Immature natural killer cell (primary cell): ENCODE data around the gene PTPN3. TPM values are rescaled to one million over a fixed set of nuclear protein-coding genes. Genes with fewer than 3 reads are reported as not detected.

Experiments
- DNase-seq, 3 donors: peaks; one replicate each; pipeline ENCODE4 v3.0.0; 2022; ENCODE audit warnings: mixed read lengths in 1 of 3
- H3K27ac Mint-ChIP-seq, 6 donors: one replicate each; pipeline ENCODE4 v1.8.0; 2020; ENCODE audit warnings: mixed read lengths in 6 of 6, mild to moderate bottlenecking in 5 of 6, inconsistent platforms in 4 of 6, moderate library complexity in 3 of 6
- H3K27me3 Mint-ChIP-seq, 3 donors: one replicate each; pipeline ENCODE4 v1.8.0; 2020 to 2021; ENCODE audit warnings: low read depth in 3 of 3, mild to moderate bottlenecking in 3 of 3, mixed read lengths in 3 of 3, moderate library complexity in 3 of 3, inconsistent platforms in 1 of 3
- H3K36me3 Mint-ChIP-seq, 3 donors: one replicate each; pipeline ENCODE4 v1.8.0; 2020; ENCODE audit warnings: mixed read lengths in 3 of 3, inconsistent platforms in 2 of 3, mild to moderate bottlenecking in 2 of 3
- H3K4me1 Mint-ChIP-seq, 2 donors: one replicate each; pipeline ENCODE4 v1.8.0; 2020; ENCODE audit warnings: inconsistent platforms in 2 of 2, mild to moderate bottlenecking in 2 of 2, mixed read lengths in 2 of 2, moderate library complexity in 1 of 2
- H3K4me3 Mint-ChIP-seq, 5 donors: one replicate each; pipeline ENCODE4 v1.8.0; 2020; ENCODE audit warnings: mild to moderate bottlenecking in 5 of 5, mixed read lengths in 5 of 5, inconsistent platforms in 3 of 5, moderate library complexity in 3 of 5
- H3K9me3 Mint-ChIP-seq, 6 donors: one replicate each; pipeline ENCODE4 v1.8.0; 2020; ENCODE audit warnings: mild to moderate bottlenecking in 6 of 6, mixed read lengths in 6 of 6, inconsistent platforms in 4 of 6, moderate library complexity in 3 of 6
- polyA plus RNA-seq, 3 donors: library from polyadenylated mRNA; unstranded; fragments of 300-500 nt; fragmentation: Illumina TruSeq; gene quantifications; one replicate each; pipeline ENCODE4 v1.2.3, GENCODE V29; 2021

The PTPN3 gene
- polyA plus RNA-seq, 3 donors from 2014 or later: not detected

GRCh38 chr9:109478051-109478563, 20.0 kb downstream of the PTPN3 start:
- Mint-ChIP-seq H3K36me3 (no peaks in the 10 kb centered on the region), H3K4me1 (no peaks in the 10 kb centered on the region), H3K9me3 (no peaks in the 10 kb centered on the region), H3K27me3 (peaks cover 3 to 5% (median 5%) of the 10 kb centered on the region in 3 donors), H3K27ac (no peak overlapping the region), H3K4me3 (no peak overlapping the region)
- no peak for DNase-seq

GRCh38 chr9:109477258-109478050, 20.7 kb downstream of the PTPN3 start:
- no peaks in the 10 kb centered on the region for H3K9me3 Mint-ChIP-seq
- no peaks in the 10 kb centered on the region for H3K36me3 Mint-ChIP-seq
- no peak for DNase-seq
- no peak overlapping the region for H3K4me3 Mint-ChIP-seq
- peaks cover 3 to 5% (median 5%) of the 10 kb centered on the region in 3 donors for H3K27me3 Mint-ChIP-seq
- H3K27ac Mint-ChIP-seq: no peak overlapping the region
- H3K4me1 Mint-ChIP-seq: no peaks in the 10 kb centered on the region

- Mint-ChIP-seq H3K4me3 (no peak overlapping the region), H3K27me3 (peaks cover 3 to 5% (median 5%) of the 10 kb centered on the region in 3 donors), H3K36me3 (no peaks in the 10 kb centered on the region), H3K4me1 (no peaks in the 10 kb centered on the region), H3K27ac (no peak overlapping the region), H3K9me3 (no peaks in the 10 kb centered on the region)
- DNase-seq: no peak
These were observed 21.4 kb downstream of the PTPN3 start for GRCh38 chr9:109476642-109477257.

GRCh38 chr9:109475526-109475925, 22.6 kb downstream of the PTPN3 start:
- no peak overlapping the region for H3K4me3 Mint-ChIP-seq
- no peak for DNase-seq
- no peaks in the 10 kb centered on the region for H3K9me3 Mint-ChIP-seq
- H3K27me3 Mint-ChIP-seq: peaks cover 3 to 5% (median 3%) of the 10 kb centered on the region in 3 donors
- H3K36me3 Mint-ChIP-seq: no peaks in the 10 kb centered on the region
- H3K27ac Mint-ChIP-seq: no peak overlapping the region
- no peaks in the 10 kb centered on the region for H3K4me1 Mint-ChIP-seq

GRCh38 chr9:109474944-109475343, 23.2 kb downstream of the PTPN3 start:
- Mint-ChIP-seq H3K36me3 (no peaks in the 10 kb centered on the region), H3K4me1 (no peaks in the 10 kb centered on the region), H3K27ac (no peak overlapping the region), H3K4me3 (no peak overlapping the region), H3K27me3 (peaks cover 2 to 5% (median 3%) of the 10 kb centered on the region in 3 donors), H3K9me3 (no peaks in the 10 kb centered on the region)
- no peak for DNase-seq

GRCh38 chr9:109474170-109474569, 23.9 kb downstream of the PTPN3 start:
- Mint-ChIP-seq H3K27ac (no peak overlapping the region), H3K9me3 (no peaks in the 10 kb centered on the region), H3K4me3 (no peak overlapping the region), H3K36me3 (no peaks in the 10 kb centered on the region), H3K27me3 (peaks cover 3 to 5% (median 4%) of the 10 kb centered on the region in 3 donors), H3K4me1 (no peaks in the 10 kb centered on the region)
- DNase-seq: no peak

DNA sequence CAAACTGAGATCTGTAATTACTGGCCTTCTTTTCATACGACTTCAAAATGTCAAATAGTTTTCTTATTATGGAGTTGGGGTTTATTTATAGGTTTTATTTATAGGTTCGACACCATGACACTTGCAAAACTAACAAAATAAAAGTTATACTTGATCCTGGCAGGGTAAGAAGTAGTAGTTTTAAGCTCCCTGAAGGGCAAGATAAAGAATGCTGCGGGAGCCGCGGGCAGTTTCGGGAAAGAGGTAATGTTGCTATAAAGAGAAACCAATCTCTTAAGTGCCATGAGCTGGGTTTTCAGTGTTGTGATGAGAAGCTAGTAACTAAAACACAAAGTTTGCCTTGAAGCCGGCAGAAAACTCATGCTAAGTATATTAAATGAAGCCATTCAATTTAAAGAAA, 24.8 kb downstream of the PTPN3 start:
- no peak for DNase-seq
- no peak overlapping the region for H3K27ac Mint-ChIP-seq
- peaks cover 2 to 4% (median 4%) of the 10 kb centered on the region in 3 donors for H3K27me3 Mint-ChIP-seq
- H3K36me3 Mint-ChIP-seq: no peaks in the 10 kb centered on the region
- no peak overlapping the region for H3K4me3 Mint-ChIP-seq
- H3K4me1 Mint-ChIP-seq: no peaks in the 10 kb centered on the region
- no peaks in the 10 kb centered on the region for H3K9me3 Mint-ChIP-seq

- Mint-ChIP-seq H3K27ac (no peak overlapping the region), H3K36me3 (no peaks in the 10 kb centered on the region), H3K27me3 (peaks cover 0 to 4% (median 0%) of the 10 kb centered on the region in 3 donors), H3K4me1 (no peaks in the 10 kb centered on the region), H3K9me3 (no peaks in the 10 kb centered on the region), H3K4me3 (no peak overlapping the region)
- DNase-seq: no peak
These were observed 26.4 kb downstream of the PTPN3 start for GRCh38 chr9:109471475-109472393.

- Mint-ChIP-seq H3K27me3 (peaks cover 0 to 5% (median 2%) of the 10 kb centered on the region in 3 donors), H3K4me3 (no peak overlapping the region), H3K36me3 (no peaks in the 10 kb centered on the region), H3K27ac (no peak overlapping the region), H3K9me3 (no peaks in the 10 kb centered on the region), H3K4me1 (no peaks in the 10 kb centered on the region)
- DNase-seq: peak in 2 of 3 donors; percentile 7 to 13
These were observed 28.3 kb downstream of the PTPN3 start for GRCh38 chr9:109469646-109470358.

DNA sequence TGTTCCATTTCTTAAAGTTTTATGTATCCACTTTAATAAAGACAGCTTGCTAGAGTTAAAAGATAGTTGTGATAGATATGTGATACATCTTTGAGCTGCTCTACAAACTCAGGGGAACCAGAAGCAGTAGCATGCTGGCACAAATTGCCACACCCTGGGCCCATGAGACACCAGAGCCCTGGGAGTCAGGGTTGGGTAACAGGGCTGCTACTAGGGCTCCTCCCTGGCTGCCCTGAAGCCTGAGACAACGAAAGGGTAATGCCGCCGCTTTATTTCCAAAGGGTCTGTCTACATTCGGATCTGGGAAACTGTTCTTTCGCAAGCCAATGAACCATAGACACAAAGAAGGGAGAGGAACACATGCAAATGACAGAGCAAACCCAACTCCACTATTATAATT, 29.2 kb downstream of the PTPN3 start:
- Mint-ChIP-seq H3K4me1 (no peaks in the 10 kb centered on the region), H3K9me3 (no peaks in the 10 kb centered on the region), H3K27ac (no peak overlapping the region), H3K27me3 (peaks cover 0 to 5% (median 2%) of the 10 kb centered on the region in 3 donors), H3K4me3 (no peak overlapping the region), H3K36me3 (no peaks in the 10 kb centered on the region)
- no peak for DNase-seq

- no peaks in the 10 kb centered on the region for H3K36me3 Mint-ChIP-seq
- DNase-seq: no peak
- no peak overlapping the region for H3K4me3 Mint-ChIP-seq
- H3K27ac Mint-ChIP-seq: no peak overlapping the region
- no peaks in the 10 kb centered on the region for H3K4me1 Mint-ChIP-seq
- H3K27me3 Mint-ChIP-seq: peaks cover 0 to 5% (median 2%) of the 10 kb centered on the region in 3 donors
- no peaks in the 10 kb centered on the region for H3K9me3 Mint-ChIP-seq
These were observed 30.2 kb downstream of the PTPN3 start for GRCh38 chr9:109467936-109468335.

DNA sequence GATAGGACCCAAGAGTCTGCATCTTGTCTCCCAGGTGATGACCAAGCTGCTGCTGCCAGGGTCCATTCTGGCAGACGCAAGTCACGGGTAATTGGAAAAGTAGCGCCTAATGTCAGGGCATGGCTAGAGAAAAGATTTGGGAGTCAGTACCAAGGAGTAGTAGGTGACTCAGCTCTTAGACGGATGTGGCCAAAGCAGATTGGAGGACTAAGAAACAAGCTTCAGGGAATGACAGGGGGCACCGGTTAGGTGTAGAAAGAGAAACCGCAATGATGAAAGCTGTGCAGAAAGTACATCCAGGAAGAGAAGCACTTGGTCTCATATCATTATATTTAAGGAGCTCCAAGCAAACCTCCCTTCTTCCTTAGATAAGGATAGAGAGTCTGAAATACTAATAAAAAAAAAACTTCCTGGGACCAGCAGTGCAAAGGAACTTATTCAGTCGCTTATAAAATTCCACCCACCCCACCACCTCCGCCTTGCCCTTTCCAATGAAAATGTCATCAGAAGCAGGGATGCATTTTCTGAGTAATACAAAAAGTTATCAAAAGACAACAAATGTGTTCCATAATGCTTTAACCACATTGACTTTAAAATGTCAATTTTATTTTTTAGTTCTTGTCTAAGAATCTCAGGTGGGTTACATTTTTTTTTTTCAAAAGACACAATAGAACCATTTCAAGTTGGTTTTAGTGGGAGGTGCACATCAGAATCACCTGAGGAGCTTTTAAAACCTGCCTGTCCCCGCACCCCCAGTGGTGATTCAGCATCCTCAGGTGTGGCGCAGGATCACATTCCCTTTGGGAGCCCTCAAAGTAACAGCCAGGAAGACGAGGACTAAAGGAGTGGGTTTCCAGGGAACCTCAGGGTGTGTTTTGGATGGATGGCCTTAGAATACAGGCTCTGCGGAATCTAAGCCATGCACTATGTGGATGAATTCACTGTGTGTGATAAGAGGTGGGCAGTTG, 31.2 kb downstream of the PTPN3 start:
- Mint-ChIP-seq H3K27ac (no peak overlapping the region), H3K27me3 (peaks cover 2 to 7% (median 3%) of the 10 kb centered on the region in 3 donors), H3K36me3 (no peaks in the 10 kb centered on the region), H3K4me1 (no peaks in the 10 kb centered on the region), H3K4me3 (no peak overlapping the region), H3K9me3 (peaks cover 0 to 2% (median 0%) of the 10 kb centered on the region in 6 donors)
- no peak for DNase-seq
